Glomerular endothelial cell (primary cell): Measurements from ENCODE around the gene HECW1. TPM values are rescaled to one million over a fixed set of nuclear protein-coding genes. Genes with fewer than 3 reads are reported as not detected.

Source experiments
- DNase-seq: peaks from one replicate; pipeline ENCODE4 v3.0.0-alpha.2; 2011; ENCODE audit warnings: low read depth, low spot score; ENCODE audit errors: extremely low read depth
- total RNA-seq: library from RNA; depleted of rRNA; stranded (reverse); fragments of >200 nt; gene quantifications from 2 replicates; pipeline ENCODE4 v1.2.3, GENCODE V29; 2015

The HECW1 gene
- total RNA-seq, 1 donor from 2014 or later = not detected

DNA sequence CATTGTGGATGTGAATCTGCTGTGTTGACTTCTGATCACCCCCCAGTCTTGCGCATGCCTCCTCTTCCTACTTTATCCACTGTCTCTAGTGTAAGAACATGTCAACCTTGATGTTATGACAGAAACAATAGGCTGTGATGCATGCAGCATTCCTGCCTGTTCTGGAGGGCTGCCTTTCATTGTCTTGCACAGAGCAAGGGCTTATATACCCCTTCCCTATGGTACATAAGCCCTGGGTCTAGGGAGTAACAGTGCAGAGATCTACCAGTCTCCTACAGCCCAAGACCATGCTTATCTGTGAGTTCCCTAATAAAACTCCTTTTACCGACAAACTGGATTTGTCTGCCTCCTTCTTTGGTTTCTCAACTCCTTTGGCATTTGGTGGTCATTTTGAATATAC lies 293.5 kb downstream of the HECW1 start:
- no peak for DNase-seq

DNA sequence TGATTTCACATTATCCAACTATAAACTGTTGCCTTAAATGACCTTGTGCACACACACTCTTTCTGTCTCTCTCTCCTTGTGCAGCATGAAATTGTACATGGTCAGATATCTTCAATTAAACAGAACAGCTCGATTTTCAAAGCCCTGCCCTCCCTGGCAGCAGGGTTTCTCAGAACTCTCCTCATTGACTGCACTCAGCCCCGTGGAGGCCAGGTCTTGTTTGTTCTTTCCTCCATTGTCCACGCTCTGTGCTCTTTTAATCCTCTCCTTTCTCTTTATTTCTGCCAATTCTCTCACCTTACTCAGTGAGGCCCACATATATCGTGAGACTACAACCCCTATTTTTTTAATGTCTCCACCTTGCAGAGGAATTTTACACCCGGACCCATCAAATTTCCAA lies 294.5 kb downstream of the HECW1 start:
- no peak for DNase-seq

DNA sequence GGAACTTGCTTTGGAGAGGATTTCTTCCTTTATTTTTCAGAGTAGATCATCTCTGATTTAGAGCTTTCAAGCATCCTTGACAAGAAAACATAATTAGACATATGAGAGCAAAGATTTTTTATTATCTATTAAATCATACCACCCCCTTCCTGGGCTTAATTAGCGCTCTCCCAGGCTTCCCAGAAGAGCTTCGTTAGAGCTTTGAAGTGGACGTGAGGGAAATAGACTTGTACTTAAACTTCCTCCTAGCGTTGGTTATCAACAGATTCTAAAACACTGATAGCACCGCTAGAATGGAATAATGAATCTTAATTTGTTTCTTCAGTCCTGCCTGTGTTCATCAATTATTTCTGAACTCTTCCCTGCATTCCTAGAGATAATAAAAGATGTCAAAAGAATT lies 296.5 kb downstream of the HECW1 start:
- DNase-seq = no peak

DNA sequence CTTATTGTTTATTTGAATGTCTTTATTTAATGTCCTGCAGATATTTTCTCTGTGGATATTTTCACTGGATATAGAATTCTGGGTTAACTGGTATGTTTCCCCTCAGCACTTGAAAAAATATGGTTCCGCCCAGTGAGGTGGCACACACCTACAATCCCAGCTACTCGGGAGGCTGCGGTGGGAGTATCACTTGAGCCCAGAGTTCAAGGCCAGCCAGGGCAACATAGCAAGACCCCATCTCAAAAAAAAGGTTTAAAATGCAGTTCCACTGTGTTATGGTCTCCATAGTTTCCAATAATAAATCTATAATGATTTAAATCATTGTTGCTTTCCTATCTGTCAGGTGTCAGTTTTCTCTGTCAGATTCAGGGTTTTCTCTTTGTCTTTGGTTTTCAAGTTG lies 305.0 kb downstream of the HECW1 start:
- no peak for DNase-seq

DNA sequence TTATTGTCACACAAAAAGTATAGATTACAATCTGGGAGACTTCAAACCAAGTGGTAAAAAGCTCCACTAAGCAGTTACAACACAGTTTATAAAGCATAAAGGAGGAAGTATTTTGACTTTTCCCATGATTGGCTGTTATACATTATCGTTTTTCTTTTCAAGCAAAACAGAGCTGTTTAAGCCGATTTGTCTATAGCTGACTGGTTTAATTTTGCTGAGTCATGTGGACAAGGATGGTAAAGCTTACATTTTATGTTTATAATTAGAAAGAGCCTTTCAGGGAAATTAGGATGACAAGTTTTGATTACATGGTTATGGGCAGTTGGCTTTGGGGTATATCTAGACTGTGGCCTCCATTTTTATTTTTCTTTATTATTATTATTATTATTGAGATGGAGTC lies 318.0 kb downstream of the HECW1 start:
- no peak for DNase-seq

DNA sequence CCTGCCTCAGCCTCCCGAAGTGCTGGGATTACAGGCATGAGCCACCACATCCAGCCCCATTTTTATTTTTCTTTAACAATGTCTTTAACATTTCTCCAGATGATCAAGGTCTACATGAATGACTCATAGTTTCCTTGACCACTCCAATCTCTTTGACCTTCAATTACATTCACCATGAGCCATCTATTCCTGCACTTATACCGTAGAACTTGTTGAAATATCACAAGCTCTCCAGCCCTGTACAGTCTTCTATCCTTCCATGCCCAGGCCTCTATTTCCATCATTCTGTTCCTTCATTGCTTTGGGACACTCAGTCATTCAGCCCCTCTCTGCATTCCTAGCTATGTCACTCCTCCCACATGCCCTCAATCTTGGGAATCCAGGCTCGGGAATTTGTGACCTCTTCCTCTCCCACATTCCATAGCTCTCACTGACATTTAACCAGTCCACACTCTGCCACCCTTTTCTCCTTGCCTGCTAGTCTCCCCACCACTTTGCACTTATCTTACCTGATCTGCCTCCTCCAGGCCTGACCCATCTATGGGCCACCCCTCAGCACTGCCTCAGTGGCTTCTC lies 318.7 kb downstream of the HECW1 start:
- DNase-seq = no peak

DNA sequence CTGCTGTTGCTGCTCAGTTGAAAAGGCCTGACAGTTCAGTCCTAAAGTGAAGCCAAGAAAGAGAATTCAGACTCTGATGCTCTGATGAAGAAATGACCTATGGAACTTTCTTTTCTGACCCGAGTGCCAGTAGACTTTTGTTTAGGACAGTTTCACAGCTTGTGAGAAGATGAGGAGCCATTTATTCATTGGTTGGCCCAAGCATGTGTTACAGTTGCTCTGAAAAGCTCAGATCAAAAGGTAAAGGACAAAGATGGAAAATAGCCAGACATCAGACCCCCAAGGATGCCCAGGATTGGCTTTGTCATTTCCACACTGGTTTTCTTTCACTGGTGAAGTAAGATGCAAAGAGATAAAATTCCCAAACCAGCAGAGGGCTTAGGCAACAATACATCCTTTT lies 321.2 kb downstream of the HECW1 start:
- no peak for DNase-seq

DNA sequence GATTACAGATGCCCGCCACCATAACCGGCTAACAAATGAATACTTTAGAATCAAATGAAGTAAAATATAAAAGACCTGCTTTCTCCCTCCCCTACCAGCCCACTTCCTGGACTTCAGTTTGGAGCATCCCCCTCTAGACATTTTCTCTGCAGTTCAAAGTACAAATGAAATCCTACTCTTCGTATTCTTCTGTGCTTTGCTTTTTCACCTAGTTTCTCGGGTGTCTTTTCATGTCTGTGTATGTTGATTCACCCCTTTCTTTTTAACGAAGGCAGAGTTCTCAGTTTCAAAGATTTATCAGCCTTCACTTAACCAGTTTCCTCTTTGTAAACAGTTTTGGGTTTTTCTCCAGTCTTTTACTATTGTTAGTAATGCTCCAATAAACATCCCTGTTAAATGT lies 324.6 kb downstream of the HECW1 start:
- DNase-seq = no peak

DNA sequence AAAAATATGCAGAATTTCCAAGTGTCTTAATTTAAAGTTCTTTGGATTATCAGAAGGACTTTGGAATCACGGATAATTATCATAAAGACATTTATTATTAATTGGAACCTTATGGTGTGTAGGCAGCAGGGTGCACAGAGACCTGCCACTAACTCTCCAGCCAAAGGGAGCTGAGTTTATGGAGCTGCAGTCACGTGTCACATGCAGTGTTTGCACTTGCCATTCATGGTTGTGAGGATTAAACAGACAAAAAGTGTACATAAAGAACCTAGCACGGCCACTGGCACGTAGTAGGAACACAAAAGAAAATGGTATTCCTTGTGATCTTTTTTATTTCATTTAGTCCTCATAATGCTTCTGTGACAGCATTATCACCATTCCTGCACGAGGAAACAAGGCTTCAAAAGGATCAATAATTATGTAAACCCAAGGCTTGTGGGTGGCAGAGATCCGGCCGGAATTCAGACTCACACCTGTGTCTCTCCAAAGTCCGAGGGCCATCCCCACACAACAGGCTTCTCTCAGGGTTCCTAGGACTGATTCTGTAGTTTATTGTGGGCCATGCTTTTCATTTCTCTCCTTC lies 326.5 kb downstream of the HECW1 start:
- DNase-seq = no peak

DNA sequence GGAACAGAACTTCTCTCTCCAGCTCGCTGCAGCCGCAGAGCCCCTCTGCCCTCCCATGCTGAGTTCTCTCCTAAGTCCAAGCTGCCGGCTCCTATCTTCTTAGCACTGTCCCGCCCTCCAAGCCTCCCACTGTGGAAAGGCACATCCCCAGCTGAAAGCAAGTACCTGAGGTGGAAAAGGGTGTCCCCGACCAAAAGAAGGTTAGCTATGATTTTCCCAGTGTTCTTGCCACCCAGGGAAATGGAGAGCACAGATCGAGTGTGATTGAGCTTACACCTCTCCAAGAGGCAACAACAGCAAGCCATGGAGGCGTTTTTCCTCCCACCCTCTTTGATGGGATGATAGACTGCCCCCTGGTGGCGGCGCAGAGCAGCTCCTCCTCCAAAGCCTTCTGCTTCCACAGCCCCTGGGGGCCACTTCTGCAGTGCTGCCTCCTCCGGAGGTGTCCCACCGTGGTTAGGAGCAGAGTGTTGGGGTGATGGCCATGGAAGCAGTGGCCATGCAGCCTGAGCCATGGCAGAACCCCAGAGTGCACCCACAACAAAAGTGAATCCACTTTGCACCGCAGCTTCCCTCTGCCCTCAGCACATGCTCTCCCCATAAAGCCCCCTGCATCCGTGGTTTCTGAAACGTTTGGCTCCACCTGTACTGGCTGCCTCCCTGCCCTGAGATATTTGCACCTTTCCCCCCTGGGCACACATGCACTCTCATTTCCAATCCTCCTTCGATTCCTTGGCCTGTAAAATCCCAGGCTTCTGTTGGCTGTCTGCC lies 327.4 kb downstream of the HECW1 start:
- DNase-seq = no peak

DNA sequence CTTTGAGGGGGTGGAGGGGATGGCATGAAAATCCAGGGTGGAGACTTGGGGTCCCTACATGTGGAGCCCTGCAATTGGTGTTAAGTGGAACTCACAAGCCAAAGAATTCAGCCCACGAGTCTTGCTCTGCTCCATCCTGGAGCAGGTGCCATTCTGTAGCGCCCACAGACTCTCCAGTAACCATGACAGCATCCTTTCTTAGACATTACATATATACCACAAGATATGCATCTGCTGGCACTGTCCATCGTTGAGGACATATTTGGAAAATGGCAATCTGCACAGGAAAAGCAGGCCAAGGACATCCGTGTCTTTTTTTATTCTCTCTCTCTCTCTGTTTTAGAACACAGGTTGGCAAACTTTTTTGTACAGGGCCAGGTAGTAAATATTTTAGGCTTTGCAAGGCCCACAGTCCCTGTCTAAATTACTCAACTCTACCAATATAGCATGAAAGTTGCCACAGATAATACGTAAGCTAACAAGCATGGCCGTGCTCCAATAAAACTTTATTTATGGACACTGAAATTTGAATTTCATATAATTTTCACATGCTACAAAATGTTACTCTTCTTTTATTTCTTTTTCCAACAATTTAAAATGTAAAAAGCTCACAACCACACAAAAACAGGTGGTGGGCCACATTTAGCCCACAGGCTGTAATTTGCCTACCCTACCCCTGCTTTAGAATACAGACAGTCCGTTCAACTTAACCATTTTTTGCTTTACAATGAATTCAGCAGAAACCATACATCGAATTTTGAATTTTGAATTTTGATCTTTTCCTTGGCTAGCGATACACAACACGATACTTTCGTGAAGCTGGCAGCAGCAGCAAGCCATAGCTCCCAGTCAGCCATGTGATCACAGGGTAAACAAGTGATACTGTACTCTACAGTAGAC lies 329.0 kb downstream of the HECW1 start:
- DNase-seq = no peak

DNA sequence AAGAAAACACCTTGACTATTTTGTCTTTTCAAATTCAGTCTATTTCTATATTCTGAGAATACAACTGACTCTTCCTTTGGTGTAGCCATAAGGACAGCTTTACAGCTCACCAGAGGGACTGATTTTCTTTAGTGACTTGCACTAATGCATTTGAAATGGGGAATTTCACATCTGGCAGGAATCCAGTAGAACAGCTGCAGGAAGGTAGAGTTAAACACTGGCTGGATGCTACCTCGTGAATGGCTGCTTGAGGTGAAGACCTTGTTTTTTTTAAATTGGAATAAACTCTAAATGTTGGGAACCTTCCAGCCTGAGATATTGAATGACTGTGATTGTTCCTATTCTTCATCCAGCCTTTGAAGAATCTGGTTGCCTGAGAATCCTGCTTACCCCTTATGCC lies 330.9 kb downstream of the HECW1 start:
- no peak for DNase-seq

DNA sequence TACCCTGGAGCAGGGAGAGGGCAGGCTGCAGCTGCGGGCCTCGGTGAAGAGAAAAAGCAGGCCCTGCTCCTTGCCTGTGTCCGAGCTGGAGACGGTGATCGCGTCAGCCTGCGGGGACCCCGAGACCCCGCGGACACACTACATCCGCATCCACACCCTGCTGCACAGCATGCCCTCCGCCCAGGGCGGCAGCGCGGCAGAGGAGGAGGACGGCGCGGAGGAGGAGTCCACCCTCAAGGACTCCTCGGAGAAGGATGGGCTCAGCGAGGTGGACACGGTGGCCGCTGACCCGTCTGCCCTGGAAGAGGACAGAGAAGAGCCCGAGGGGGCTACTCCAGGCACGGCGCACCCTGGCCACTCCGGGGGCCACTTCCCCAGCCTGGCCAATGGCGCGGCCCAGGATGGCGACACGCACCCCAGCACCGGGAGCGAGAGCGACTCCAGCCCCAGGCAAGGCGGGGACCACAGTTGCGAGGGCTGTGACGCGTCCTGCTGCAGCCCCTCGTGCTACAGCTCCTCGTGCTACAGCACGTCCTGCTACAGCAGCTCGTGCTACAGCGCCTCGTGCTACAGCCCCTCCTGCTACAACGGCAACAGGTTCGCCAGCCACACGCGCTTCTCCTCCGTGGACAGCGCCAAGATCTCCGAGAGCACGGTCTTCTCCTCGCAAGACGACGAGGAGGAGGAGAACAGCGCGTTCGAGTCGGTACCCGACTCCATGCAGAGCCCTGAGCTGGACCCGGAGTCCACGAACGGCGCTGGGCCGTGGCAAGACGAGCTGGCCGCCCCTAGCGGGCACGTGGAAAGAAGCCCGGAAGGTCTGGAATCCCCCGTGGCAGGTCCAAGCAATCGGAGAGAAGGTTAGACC lies 332.5 kb downstream of the HECW1 start:
- DNase-seq = no peak

DNA sequence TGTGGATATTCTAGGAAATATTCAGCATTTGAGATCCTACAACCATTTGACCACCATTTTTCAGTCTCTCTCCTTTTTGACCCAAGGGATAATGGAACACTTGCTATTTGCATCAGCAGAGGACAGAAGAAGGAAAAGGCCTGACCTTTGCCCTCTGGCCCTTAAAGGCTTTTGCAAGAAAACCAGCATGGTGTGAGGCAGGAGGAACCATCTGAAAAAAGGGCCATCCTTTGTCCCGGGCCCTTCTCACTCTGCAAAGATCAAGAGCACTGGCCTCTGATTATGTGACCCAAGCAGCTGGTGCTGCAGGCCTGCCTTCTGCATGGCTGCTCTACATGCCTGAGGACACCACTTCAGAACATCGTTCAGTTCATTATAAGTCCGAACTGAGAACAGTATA lies 337.1 kb downstream of the HECW1 start:
- DNase-seq = no peak

DNA sequence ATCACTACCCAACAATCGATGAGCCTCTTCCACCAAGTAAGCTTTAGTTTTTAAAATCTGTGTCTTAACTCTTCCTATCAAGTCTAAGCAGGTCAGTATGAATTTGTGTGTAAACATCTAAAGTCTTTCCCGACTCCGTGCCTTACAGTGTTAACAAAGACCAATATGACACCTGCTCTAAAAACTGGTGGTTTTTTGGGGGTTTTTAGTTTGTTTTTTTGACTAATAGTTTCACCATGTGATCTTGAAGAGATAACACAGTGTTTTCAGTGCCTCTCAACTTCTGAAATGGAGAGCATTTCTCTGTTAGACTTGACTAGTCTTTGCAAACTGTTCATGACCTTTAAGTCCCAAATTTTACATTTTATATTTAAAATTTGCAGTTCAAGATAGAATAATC lies 338.4 kb downstream of the HECW1 start:
- no peak for DNase-seq

DNA sequence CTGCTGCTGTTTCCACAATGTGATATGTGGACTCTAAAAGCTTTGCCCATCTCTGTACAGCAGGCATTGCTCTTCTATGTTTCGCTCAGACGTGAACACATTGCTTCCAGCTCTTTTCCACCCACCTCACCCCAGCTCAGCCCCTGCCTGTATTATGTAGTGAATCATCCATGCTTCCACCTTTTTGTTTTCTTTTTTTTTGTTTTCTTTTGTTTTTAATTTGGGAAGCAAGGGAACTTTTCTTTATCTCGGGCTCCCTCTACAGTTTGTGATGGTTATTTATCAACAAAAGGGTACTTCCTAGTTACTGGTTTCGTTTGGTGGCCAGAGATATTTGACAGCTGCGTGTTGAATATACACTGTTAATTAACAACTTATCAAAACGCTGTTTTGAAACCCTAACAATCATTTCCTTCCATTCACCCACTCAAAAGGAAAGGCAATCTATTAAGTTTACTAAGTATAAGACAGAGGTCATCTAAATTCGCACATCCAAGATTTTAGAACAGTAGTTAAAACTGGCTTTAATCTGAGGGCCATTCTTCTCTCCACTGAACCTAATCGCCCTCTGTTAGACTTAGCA lies 342.6 kb downstream of the HECW1 start:
- peak; percentile 20 for DNase-seq

DNA sequence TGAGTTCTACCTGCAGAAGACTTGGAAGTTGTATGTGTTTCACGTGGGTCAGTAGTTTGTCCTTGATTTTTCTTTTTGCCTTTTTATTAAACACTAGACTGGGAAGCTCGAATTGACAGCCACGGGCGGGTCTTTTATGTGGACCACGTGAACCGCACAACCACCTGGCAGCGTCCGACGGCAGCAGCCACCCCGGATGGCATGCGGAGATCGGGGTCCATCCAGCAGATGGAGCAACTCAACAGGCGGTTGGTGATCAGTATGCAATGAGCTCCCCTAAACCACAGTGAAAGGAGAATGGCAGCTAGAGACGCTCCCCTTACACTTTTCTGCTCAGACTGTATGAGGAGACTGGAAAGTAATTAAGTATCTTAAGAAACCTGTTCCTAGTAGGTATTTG lies 343.8 kb downstream of the HECW1 start:
- no peak for DNase-seq

DNA sequence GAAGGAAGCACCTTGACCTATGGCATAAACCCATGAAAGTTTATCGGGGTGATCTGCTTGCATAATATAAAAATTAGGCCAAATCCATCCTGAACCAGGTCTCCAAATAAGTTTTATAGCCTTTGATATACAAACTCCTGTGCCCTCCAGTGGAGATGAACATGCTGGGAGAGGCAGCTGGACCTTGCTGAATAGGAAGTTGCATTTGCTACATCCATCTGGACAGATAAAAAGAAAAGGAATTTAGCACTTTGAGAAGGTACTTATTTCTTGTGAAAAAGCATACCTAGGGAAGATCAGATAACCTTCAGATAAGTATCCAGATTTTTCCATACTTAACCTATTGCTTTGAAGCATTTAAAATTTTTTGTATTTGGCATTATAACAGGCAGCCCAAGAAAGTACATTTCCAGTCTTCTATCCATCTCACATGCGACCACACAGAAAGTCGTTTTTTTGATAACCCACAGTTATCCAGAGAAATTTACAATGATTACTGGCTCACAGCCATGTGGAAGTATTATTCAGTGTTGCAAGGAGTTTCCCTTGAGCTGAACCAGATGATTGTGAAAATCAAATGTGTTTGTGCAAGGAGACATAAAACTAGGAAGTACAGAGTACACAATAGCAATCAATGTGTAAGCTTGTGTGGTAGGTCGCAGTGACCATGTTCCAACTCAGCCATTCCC lies 346.0 kb downstream of the HECW1 start:
- DNase-seq = no peak

DNA sequence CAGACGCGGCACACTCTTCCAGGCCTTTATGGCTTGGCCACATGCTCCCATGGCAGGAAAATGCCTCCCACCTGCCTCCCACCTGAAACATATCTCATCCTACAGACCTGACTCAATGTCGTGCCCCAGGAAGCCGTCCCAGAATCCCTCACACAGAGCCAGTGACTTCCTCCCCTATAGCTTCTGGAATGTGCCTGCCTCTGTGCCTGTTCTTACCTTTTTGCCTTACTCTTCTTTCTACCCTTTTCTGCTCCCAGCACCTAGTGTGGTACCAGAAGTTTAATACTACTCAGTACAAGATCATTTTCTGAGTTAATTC lies 346.5 kb downstream of the HECW1 start:
- DNase-seq = no peak
